HG03457 (cell line): ENCODE results near the gene INPP5B.
"Not testable (repeated sequence)": the region's sequence is repeated elsewhere in the genome, so short reads cannot be mapped to it uniquely, and the experiment has no call there.

Experiments used
- ATAC-seq: cut with Tn5 transposase; IDR thresholded peaks from one replicate; pipeline ENCODE4 v1.9.1; 2021; ENCODE audit warnings: moderate number of reproducible peaks; ENCODE audit not compliant: unreplicated experiment

Gene INPP5B

GRCh38 chr1:37948841-37949240 lies 2.0 kb upstream of the INPP5B start:
- no peak for ATAC-seq

- no peak for ATAC-seq
Observed at GRCh38 chr1:37948166-37948565, 1.3 kb upstream of the INPP5B start.

GRCh38 chr1:37947364-37947763 lies 511 bp upstream of the INPP5B start:
- ATAC-seq: no peak

DNA sequence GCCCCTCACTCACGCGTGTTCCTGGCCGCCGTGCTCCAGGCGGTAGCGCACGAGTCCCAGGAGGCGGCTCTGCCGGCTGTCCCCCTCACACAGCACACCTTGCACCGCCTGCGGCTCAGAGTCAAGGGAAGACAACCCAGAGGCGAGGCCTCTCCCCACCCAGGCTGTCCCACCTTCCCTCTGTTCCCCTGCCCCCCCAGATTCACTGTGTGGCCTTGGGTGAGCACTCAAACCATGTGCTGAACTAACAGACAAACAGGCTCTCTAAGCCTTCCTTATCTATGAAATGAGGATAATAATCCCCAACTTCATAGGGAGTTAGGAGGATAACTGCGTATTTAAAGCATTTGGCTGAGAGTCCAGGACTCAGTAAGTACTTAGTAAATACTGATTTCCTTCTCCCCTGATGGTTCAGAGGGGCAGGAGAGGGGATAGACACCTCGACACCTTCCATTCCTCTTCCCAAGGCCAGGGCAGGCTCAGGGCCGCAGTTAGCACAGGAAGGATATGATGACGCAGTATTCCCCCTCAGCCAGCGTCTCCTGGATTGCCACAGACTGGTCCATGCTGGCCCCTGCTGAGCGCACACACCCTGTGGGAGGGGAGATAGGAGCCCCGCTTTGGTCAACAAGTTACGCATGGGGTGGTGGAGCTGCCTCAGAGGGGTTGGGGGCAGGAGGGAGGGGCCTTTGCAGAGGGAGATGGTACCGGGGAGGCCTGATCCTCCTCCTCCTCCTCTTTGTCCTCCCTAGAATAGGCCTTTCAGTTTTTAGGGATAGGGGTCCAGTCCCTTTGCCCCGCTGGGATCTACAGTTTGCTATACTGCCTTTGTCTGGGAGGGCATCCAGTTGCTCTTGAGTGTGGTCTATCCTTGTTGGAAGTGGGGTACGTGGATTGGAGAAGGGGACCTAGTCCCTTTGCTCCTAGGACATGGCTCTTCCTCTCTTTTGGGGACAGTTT lies 830 bp downstream of the INPP5B start:
- no peak for ATAC-seq

DNA sequence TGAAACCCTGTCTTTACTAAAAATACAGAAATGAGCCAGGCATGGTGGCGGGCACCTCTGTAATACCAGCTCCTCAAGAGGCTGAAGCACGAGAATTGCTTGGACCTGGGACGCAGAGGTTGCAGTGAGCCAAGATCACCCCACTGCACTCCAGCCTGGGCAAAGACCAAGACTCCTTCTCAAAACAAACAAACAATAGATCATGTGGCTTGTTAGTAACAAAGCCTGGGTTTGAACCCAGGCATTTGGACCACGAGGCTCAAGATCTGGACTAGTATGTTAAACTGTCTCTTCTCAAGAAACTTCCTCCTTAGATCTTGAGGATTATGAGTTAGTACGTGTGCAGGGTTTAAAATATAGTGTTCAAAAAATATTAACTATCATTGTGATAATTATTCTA lies 1.6 kb downstream of the INPP5B start:
- no peak for ATAC-seq

GRCh38 chr1:37944816-37945215 lies 2.0 kb downstream of the INPP5B start:
- no peak for ATAC-seq

- ATAC-seq: no peak
Observed at GRCh38 chr1:37944086-37944763, 2.6 kb downstream of the INPP5B start.

GRCh38 chr1:37940299-37940947 lies 6.4 kb downstream of the INPP5B start:
- no peak for ATAC-seq

- ATAC-seq: not testable (repeated sequence)
Observed at GRCh38 chr1:37936760-37937159, 10.1 kb downstream of the INPP5B start.

GRCh38 chr1:37932759-37933158 lies 14.1 kb downstream of the INPP5B start:
- ATAC-seq: no peak

DNA sequence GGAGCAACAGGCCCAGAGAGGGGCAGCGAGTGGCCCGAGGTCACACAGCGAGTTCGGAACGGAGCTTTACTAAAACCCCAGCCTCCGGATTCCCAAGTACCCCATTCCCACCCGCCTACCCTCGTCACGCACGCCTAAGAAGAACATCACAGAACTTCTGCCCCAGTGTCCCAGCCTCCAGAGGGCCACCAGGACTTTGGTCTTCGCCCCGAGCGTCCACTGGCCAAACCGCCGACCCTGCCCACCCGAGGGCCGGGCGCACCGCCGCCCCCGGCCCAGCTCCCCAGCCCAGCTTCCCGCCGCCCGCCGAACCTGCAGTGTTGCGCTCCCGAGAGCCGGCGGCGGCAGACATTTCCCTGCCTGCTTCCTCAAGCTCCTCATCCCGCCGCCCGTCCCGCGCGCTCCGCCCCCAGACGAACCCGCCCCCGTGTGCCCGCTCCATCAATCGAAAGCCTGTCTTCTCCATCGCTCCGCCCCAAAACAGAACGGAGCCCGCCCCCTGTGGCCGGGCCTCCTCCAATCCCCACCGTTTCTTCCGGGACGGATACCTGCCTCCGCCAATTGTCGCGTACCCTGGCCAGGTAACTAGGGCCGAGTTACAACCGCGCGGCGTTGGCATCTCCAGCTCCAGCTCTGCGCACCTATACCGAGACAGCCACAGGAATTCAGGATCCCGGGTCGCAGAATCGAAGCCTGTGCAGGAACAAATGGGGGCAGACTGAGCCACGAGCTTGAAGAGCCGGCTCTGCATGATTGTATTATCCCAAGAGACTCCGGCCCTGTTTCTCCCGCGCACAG lies 15.3 kb downstream of the INPP5B start:
- peak; percentile 80 for ATAC-seq

DNA sequence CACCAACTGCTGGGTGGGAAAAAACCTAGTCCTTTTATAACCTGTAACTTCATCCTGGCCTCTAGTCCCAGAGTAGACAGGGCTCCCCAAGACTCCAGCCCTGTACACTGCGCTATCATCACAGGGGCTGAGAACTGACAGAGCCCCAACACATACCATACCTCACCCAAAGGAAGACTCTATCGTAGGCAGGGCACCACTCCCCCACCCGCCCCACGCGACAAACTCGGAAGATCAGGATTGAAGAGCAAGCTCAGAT lies 15.8 kb downstream of the INPP5B start:
- no peak for ATAC-seq

DNA sequence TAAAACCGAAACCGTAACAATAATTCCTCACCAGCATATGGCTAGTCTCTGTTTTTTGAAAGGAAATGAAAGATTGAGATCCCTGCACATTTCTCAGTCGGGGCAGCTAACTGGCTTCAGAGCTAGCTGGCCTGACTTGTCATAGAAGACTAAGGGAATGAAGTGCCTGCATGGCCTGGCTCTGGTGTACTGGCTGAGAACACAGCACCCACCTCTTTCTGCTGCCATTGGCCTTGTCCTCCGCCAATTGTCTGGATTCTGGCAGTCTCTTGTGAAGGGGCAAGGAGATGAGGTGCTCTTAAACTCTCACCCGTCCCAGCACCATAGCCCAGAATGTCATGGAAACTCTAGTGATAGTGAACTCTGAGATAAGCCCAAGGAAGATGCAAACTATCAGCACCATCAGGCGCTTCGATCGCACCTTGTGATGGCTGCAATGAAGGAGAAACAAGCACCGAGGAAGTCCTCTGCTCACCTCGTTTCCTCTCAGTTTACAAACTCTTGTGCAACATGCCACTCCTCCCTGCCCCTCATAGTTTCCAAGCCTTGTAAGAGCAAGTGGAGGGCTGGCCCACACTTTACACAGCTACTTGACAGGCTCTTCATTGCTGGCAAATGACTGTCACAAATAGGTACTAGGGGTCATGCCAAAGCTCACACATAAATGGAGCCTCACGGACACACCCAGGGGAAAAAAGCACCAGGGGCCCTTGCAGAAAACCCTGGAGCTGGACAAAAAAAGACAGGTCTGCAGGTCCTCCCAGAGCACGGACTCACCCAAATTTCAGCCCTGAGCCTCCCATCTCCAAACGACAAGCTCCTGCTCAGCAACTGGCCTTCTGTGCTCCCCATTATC lies 16.4 kb downstream of the INPP5B start:
- no peak for ATAC-seq

DNA sequence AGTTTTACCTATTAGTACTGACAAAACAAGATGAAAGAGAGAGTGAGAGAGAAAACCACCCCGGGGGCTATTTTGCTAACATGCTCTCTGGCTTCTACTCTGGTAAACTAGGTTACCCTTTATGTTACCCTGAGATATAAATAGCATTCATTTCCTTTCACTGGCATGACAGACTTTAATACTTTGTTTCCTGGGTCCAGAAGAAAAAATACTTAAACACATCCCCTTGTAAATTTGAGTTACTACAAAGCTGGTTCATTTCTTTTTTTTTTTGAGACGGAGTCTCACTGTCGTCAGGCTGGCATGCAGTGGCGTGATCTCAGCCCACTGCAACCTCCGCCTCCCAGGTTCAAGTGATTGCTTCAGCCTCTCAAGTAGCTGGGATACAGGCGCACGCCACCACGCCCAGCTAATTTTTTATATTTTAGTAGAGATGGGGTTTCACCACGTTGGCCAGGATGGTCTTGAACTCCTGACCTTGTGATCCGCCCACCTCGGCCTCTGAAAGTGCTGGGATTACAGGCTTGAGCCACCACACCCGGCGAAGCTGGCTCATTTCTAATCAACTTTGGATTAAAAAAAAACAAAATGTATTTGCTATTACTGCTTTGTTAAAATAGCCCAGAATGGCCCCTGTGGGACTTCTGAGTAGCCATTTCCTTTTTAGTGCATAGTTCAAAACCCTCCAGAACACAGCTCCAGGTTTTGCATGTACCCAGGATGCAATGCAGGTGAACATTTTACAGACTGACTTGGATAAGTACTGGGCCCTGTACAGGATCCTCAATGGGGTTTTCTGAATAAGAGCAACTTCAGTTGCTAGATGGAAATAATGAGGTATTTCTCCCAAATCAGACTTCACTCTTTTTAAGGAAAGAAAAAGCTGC lies 20.6 kb downstream of the INPP5B start:
- peak; percentile 37 for ATAC-seq

DNA sequence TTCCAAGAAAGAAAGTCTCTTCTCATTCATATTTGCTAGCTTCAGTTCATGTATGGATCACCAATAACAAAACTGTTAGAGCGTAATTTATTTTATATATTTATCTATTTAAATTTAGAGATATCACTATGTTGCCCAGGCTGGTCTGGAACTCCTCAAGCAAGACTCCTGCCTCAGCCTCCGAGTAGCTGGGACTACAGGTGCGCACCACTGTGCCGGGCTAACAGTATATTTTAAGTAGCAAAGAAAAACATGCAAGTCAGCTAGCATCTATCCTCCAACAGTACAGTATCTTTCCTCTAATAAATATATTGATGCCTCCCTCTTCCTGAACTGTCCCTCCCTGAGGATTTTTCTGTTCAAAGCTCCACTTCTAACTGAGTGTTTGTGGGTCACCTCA lies 21.5 kb downstream of the INPP5B start:
- ATAC-seq: no peak

GRCh38 chr1:37923551-37923889 lies 23.3 kb downstream of the INPP5B start:
- ATAC-seq: no peak

DNA sequence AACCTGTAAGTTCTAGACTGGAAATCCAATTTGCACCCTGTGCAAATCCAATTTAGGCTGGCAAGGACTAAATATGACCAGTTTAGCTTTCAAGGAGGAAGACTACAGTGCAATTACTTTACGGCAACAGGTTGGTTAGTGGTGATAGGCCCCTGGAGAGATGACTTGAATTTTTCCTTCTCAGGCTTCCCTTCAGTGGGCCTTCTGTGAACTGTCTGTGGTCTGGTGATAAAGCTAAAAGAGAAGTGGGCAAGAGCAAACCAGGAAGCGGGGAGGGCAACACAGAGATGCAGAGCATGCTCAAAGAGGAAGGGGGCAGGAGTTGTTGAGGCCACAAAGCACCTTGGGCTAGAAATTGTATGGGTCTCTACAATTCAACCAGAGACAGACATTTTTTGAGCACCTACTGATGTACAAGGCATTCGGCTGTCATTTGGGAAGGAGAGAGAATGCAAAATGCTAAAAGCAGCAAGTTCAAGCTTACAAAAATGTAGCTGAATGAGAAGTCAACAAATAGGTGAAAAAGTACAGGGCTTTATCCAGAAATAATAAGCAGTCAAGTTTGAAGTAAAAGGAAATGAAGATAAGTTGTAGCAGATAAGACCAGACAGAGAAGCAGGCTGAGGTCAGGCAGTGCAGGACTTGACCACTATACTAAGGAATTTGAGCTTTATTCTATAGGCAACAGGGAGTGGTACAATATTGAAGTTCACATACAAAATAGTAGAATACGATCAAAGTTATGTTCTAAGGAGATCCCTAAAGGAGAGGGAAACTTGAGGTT lies 23.9 kb downstream of the INPP5B start:
- no peak for ATAC-seq

DNA sequence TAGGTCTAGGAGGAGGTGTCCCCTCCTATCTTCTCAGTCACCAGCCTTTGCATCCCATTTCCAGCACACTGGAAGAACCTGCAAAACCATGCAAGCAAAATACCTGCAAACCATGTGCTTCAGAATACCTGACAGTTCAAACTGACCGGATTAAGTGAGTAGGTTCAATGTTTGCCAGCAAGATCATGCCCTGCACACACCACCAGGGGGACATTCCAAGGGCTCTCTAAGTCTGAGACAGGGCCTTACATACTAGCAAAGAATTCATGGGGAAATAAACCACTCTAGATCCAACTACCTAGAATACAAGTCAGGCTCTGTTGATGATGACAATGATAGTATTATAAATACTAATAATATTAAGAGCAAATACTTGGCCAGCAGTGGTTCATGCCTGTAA lies 27.6 kb downstream of the INPP5B start:
- no peak for ATAC-seq
